Small intestine (tissue), 7 donors: Measurements from ENCODE around the gene RARG. TPM values are rescaled to one million over a fixed set of nuclear protein-coding genes. Genes with fewer than 3 reads are reported as not detected.
A peak's percentile ranks its signal among the peaks of the same experiment; 100 is the strongest.
"Not testable (repeated sequence)": the region's sequence is repeated elsewhere in the genome, so short reads cannot be mapped to it uniquely, and the experiment has no call there.

Experiments
- DNase-seq, 2 donors: peaks; one replicate each; pipeline versions ENCODE4 v3.0.0 to v3.0.0-alpha.2; 2013
- FAIRE-seq: peaks from 2 replicates; lab custom pipeline; 2012; peaks lifted over from hg19 to GRCh38; lab: Jason Lieb, UNC
- H3K27ac ChIP-seq, 3 donors: one replicate each; pipeline ENCODE4 v1.5.1; 2013; ENCODE audit warnings: low read length in 2 of 3, mild to moderate bottlenecking in 2 of 3, control low read depth in 1 of 3, inconsistent platforms in 1 of 3, low read depth in 1 of 3, moderate library complexity in 1 of 3
- H3K27me3 ChIP-seq, 3 donors: one replicate each; pipeline ENCODE4 v1.6.1; 2013; ENCODE audit warnings: low read length in 3 of 3, inconsistent platforms in 1 of 3; ENCODE audit not compliant: control insufficient read depth in 3 of 3, insufficient read depth in 3 of 3
- H3K36me3 ChIP-seq, 3 donors: one replicate each; pipeline ENCODE4 v1.6.1; 2013; ENCODE audit warnings: low read length in 3 of 3, inconsistent platforms in 1 of 3, low read depth in 1 of 3, mild to moderate bottlenecking in 1 of 3, moderate library complexity in 1 of 3; ENCODE audit not compliant: control insufficient read depth in 3 of 3, insufficient read depth in 2 of 3
- H3K4me1 ChIP-seq, 3 donors: one replicate each; pipeline ENCODE4 v1.6.1; 2013; ENCODE audit warnings: low read length in 2 of 3, inconsistent platforms in 1 of 3, low read depth in 1 of 3, mild to moderate bottlenecking in 1 of 3, moderate library complexity in 1 of 3; ENCODE audit not compliant: control insufficient read depth in 3 of 3, insufficient read depth in 2 of 3
- H3K4me3 ChIP-seq, 3 donors: one replicate each; pipeline ENCODE4 v1.5.1; 2013; ENCODE audit warnings: low read length in 3 of 3, control low read depth in 1 of 3, inconsistent platforms in 1 of 3, low read depth in 1 of 3, mild to moderate bottlenecking in 1 of 3, moderate library complexity in 1 of 3
- H3K9me3 ChIP-seq, 2 donors: one replicate each; pipeline ENCODE4 v1.6.1; 2013; ENCODE audit warnings: low read depth in 1 of 2, low read length in 1 of 2; ENCODE audit not compliant: control insufficient read depth in 2 of 2, insufficient read depth in 1 of 2
- WGBS, 3 donors: extraction: QIAGEN DNeasy Blood & Tissue Kit; methylation state at CpG; one replicate each; pipeline ENCODE4 v1.1.7; 2013; 5-methylcytosine and 5-hydroxymethylcytosine counted together
- polyA plus RNA-seq, 4 donors: library from polyadenylated mRNA; stranded (reverse) in 3 of 4; unstranded in 1 of 4; fragments of 200-250 nt in 3 of 4; fragments of 120-200 nt in 1 of 4; gene quantifications; one replicate each; pipeline versions ENCODE4 v1.2.1 to v1.2.3, GENCODE V29; 2013
- donor health status: healthy with polysubstance abuse.
- donor health status: control.
- donor health status: control.
- donor health status: Bipolar disorder and iron deficiency.
- donor health status: healthy.

Gene RARG
- polyA plus RNA-seq, 4 donors, result 0.54 to 8.0 (median 7.1) TPM; not detected in 1

DNA sequence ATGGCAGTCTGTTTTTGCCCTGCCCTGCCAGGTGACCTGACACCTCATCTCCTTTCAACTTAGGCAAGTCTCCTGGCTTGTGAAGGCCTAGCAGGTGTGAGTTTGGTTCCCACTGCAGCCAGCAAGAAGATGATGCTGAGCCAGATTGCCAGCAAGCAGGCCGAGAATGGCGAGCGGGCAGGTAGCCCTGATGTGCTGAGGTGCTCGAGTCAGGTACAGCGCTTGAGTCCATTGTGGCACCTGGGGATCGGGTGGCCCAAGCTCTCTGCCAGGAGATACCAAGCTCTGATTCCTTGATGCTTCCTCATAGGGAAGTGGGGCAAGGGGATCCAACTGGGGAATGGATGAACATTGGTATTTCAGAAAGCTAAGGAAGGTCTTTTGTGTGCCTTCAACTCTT lies 47.2 kb downstream of the RARG start:
- no peak for DNase-seq
- WGBS, 3 donors, result 90 to 95% (median 93%) methylated on average over 6 of the region's 6 CpGs
- no peak overlapping the region for H3K4me3 ChIP-seq
- no peak for FAIRE-seq
- H3K27ac ChIP-seq, result no peak overlapping the region
- H3K36me3 ChIP-seq, result peaks cover 10 to 56% (median 23%) of the 10 kb centered on the region in 3 donors
- peaks cover 0 to 30% (median 14%) of the 10 kb centered on the region in 3 donors for H3K4me1 ChIP-seq
- no peaks in the 10 kb centered on the region for H3K9me3 ChIP-seq
- no peaks in the 10 kb centered on the region for H3K27me3 ChIP-seq

DNA sequence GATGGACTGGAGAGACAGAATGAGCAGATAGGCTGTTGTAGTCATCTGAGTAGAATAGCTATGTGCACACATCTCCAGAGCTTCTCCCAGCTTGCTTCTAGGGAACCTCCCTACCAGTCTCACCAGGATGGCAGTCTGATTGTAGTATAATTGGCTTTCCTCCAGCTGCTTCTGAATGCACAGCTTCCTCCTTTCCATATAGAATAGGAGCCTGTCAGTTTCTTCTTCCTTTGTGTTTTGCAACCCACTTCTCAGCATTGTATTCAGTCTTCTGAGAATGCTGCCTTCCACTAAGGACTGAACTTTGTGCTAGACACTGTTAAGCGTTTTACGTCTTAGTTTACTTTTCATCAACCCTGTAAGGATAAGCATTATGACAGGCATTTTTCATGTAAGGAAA lies 49.1 kb downstream of the RARG start:
- peaks cover 10 to 43% (median 21%) of the 10 kb centered on the region in 3 donors for H3K36me3 ChIP-seq
- FAIRE-seq (no peak), DNase-seq (peak; percentile 45 to 78)
- no peaks in the 10 kb centered on the region for H3K9me3 ChIP-seq
- H3K4me3 ChIP-seq, result peak overlapping the region in 1 of 3 donors; percentile 73
- WGBS, 3 donors, result 10 to 32% (median 16%) methylated on average over 2 of the region's 2 CpGs
- no peaks in the 10 kb centered on the region for H3K27me3 ChIP-seq
- peaks cover 0 to 34% (median 14%) of the 10 kb centered on the region in 3 donors for H3K4me1 ChIP-seq
- H3K27ac ChIP-seq, result peak overlapping the region in 1 of 3 donors; percentile 97

DNA sequence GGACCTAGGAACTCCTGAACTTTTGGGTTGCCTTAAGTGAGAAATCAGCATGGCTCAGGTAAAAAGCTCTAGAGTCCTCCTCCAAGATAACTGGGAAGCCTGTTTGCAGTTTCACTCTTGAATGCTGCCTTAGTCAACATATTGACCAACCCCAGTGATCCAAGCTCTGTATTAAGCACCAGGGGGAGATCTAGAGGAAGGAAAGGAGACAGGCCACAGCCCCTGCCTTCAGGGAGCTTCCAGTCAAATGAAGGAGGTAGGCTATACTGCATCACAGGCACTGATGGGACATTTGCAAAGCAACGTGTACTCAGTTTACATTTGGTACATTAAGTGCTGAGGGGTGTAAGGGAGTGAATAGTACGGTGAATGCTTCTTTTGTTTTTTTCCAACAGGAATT lies 50.1 kb downstream of the RARG start:
- Histone ChIP-seq H3K4me3 (peak overlapping the region in 1 of 3 donors; percentile 73), H3K27ac (peak overlapping the region in 1 of 3 donors; percentile 97), H3K9me3 (no peaks in the 10 kb centered on the region), H3K27me3 (no peaks in the 10 kb centered on the region), H3K36me3 (peaks cover 10 to 33% (median 15%) of the 10 kb centered on the region in 3 donors), H3K4me1 (peaks cover 0 to 34% (median 14%) of the 10 kb centered on the region in 3 donors)
- WGBS, 3 donors, result 69 to 80% (median 75%) methylated on average over 2 of the region's 2 CpGs
- DNase-seq (no peak), FAIRE-seq (no peak)

- Histone ChIP-seq H3K4me1 (peaks cover 0 to 34% (median 14%) of the 10 kb centered on the region in 3 donors), H3K27me3 (no peaks in the 10 kb centered on the region), H3K27ac (peak overlapping the region; percentile 94 to 97 (median 95)), H3K9me3 (no peaks in the 10 kb centered on the region), H3K36me3 (peaks cover 7 to 26% (median 10%) of the 10 kb centered on the region in 3 donors), H3K4me3 (peak overlapping the region; percentile 73 to 88 (median 73))
- FAIRE-seq, result no peak
- WGBS, 3 donors, result 1 to 2% (median 1%) methylated on average over 15 to 57 of the region's 57 CpGs
- DNase-seq, result peak in 1 of 2 donors; percentile 61
Observed at GRCh38 chr12:53180931-53181645, 50.9 kb downstream of the RARG start.

DNA sequence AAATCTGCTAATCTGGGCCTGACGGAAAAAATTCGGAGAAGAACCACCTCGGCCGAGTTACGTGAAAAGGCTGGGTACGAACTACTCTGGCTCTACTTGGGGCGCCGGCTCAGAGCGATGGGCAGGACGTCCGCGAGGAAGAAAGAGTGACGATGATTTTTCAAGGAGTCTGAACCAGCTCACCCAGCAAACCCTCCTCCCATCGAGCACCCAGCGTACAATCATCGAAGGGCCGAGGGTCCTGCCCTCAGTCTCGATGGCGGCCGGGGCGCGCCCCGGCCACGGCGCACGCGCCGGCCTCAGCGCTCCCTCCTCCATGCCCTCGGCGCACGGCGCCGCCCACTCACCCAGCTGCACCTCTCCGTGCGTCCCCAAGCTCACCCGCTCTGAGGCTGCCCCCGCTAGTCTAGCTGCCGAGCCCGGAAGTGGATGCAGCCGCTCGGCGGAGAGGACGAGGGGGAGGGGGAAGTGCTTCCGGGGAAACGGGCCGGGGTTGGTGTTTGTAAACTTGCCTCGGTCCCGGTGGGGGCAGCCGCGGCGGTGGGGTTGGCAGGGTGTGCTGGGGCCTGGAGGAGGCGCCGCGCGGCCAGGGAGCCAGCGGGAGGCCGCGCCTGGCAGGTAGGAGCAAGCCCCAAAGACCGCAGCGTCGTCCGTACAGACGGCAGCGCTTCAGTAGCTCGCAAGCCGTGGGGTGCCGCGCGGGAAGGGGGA lies 51.6 kb downstream of the RARG start, which contains the start of the genes CSAD and ZNF740:
CSAD (minus strand) TSS at position 706 of the 711 bp plus-strand sequence. CDS start 7,455 bp downstream, outside the sequence.
ZNF740 (plus strand) TSS at position 503 of the 711 bp plus-strand sequence. CDS start 1,262 bp downstream, outside the sequence.
- WGBS, 3 donors, result 0% methylated on average over 50 to 70 of the region's 70 CpGs
- H3K36me3 ChIP-seq, result peaks cover 5 to 22% (median 5%) of the 10 kb centered on the region in 3 donors
- H3K27ac ChIP-seq, result peak within 1 kb of the TSS; percentile 94 to 97 (median 95)
- no peaks in the 10 kb centered on the region for H3K9me3 ChIP-seq
- H3K4me1 ChIP-seq, result peaks cover 0 to 41% (median 14%) of the 10 kb centered on the region in 3 donors
- H3K4me3 ChIP-seq, result peak within 1 kb of the TSS; percentile 73 to 88 (median 73)
- DNase-seq (peak; percentile 97 to 98), FAIRE-seq (no peak)
- H3K27me3 ChIP-seq, result no peaks in the 10 kb centered on the region

DNA sequence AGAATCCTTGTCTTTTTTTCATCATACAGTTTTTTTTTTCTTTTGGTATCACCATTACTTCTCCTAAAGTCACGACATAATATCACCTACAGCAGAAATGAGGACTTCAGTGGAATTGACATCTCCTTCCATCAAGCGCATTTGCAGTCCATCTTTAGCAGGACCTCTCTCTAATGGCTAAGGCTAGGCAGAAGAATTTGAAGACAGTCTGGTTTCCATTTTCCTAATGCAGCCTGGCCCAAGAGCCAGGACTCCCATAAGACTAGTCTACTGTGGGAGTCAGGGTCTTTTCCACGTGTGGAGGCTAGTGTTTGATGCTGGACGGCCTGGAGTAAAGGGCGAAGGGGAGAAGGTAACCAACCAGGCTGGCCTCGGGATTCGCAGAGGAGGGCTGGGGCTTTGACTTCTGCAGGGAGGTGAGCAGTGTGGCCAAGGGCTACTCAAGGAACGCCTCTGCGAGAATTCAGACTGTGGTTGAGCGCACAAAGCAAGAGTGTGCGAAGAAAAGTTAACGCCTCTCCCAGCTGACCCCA lies 52.3 kb downstream of the RARG start:
- Histone ChIP-seq H3K9me3 (no peaks in the 10 kb centered on the region), H3K4me1 (peaks cover 1 to 47% (median 14%) of the 10 kb centered on the region in 3 donors), H3K27ac (peak overlapping the region; percentile 94 to 97 (median 95)), H3K36me3 (peaks cover 3 to 17% (median 3%) of the 10 kb centered on the region in 3 donors), H3K27me3 (no peaks in the 10 kb centered on the region), H3K4me3 (peak overlapping the region; percentile 33 to 88 (median 73))
- 14 to 15% (median 15%) methylated on average over 12 of the region's 12 CpGs for WGBS, 3 donors
- DNase-seq (no peak), FAIRE-seq (no peak)

GRCh38 chr12:53178803-53179202 lies 53.2 kb downstream of the RARG start:
- peaks cover 1 to 45% (median 14%) of the 10 kb centered on the region in 3 donors for H3K4me1 ChIP-seq
- WGBS, 3 donors, result 95 to 97% (median 96%) methylated on average over 14 of the region's 14 CpGs
- not testable (repeated sequence) for H3K4me3 ChIP-seq, H3K27me3 ChIP-seq, H3K9me3 ChIP-seq, DNase-seq, H3K36me3 ChIP-seq, H3K27ac ChIP-seq, FAIRE-seq

GRCh38 chr12:53177447-53177846 lies 54.6 kb downstream of the RARG start:
- H3K4me1 ChIP-seq, result peaks cover 1 to 32% (median 10%) of the 10 kb centered on the region in 3 donors
- not testable (repeated sequence) for H3K27me3 ChIP-seq, H3K9me3 ChIP-seq, H3K4me3 ChIP-seq, DNase-seq, FAIRE-seq, H3K27ac ChIP-seq
- peaks cover 0 to 12% (median 0%) of the 10 kb centered on the region in 3 donors for H3K36me3 ChIP-seq
- WGBS, 3 donors, result 92 to 95% (median 93%) methylated on average over 6 of the region's 6 CpGs
